ENCODE data around the gene NTSR1.

The NTSR1 gene

DNA sequence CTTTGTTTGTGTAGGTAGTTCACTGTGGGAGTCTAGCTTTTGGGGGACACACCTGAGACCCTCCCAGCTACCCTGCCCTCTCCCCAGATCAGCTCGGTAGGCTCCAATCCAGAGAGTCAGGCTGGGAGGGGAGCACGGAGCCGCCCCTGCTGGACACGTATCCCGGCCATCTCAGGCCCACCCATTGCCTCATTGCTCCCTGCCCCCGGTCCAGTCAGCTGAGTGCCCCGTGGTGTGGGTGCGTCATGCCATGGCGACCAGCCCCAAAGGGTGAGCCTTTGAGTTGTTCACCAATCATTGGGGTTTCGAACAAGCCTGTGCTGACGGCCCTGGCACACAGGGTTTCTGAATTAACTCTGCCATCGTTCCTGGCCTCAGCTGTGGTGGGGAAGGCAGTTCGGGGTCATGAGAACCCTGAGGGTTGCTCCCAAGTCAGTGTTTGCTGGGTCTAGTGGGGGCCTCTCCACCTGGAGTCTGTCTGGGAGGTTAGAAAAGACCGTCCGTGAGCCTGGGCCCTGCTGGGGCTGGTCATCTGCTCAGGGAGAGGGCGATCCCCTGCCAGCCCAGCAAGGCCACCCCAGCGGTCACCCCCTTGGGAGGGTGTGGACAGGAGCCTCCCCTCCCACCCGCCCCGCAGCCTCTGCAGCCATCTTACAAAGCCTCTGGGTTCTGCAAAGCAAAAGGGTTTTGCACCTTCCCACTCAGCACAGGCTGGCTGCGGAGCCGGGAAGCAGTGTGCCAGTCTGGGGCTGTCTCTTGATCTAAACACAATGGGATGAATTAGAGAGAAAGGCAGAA is 34.5 kb downstream of the NTSR1 start:
- no peak for DNase-seq (ENCODE audit: low read depth)

DNA sequence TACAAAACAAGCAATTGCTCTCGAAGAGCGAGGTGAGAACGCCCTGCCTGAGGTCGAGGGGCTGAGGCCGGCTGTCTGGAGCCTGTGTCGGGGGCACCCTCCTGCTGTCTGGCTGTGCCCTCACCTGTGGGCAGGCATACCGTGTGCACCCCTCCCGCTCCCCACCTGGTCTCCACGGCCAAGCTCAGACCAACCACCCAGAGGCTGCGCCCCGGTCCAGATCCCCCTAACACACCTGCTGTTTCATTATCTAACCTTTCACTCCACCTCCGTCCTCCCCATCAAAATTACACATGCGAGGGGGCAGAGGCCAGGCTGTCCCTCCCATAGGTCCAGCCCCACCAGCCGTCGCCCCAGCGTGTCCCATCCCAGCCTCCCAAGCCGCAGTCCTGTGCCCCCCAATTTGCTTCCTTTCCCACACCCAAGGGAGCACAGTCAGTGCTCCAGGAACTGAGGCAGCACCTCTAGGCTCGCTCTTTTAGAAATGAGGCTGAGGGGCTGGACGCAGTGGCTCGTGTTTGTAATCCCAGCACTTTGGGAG is 35.2 kb downstream of the NTSR1 start:
- no peak overlapping the region for H3K4me3 ChIP-seq (ENCODE audit: low read depth, low read length)
- in situ Hi-C loops (cut with HindIII; ENCODE audit: low sequenced_read_pairs) = no loop called here
- no peak for DNase-seq (ENCODE audit: low read depth)
- TF ChIP-seq, protein P1, sequence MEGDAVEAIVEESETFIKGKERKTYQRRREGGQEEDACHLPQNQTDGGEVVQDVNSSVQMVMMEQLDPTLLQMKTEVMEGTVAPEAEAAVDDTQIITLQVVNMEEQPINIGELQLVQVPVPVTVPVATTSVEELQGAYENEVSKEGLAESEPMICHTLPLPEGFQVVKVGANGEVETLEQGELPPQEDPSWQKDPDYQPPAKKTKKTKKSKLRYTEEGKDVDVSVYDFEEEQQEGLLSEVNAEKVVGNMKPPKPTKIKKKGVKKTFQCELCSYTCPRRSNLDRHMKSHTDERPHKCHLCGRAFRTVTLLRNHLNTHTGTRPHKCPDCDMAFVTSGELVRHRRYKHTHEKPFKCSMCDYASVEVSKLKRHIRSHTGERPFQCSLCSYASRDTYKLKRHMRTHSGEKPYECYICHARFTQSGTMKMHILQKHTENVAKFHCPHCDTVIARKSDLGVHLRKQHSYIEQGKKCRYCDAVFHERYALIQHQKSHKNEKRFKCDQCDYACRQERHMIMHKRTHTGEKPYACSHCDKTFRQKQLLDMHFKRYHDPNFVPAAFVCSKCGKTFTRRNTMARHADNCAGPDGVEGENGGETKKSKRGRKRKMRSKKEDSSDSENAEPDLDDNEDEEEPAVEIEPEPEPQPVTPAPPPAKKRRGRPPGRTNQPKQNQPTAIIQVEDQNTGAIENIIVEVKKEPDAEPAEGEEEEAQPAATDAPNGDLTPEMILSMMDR (IDR thresholded peaks at IDR 0.05; ENCODE audit: low read depth, low read length, missing control alignments) = no peak

More for the DNA sequence above, 34.5 kb downstream of the NTSR1 start:
- no peak overlapping the region for H3K4me3 ChIP-seq (ENCODE audit: low read depth, low read length)
- in situ Hi-C loops (cut with HindIII; ENCODE audit: low sequenced_read_pairs) = no loop called here
- TF ChIP-seq, protein P1 (IDR thresholded peaks at IDR 0.05; ENCODE audit: low read depth, low read length, missing control alignments) = no peak

DNA sequence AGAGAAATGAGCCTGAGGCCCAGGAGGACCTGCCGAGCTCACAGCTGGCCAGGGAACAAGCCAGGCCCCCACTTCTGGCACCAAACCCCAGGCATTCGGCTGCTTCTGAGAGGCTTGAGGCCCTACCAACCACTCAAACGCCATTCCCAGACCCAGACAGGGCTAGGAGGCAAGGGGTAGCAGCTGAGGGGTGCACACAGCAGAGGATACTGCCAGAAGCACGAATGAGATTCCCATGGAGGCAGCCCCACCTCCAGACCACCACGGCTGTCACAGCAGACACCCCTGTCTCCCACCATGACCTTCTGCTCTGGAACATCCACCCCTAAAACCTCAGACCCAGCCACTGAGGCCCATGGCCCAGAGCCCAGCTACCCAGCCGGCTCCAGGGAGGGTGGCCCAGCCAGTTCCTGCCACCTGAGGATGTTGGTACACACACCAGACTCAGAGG is 36.1 kb downstream of the NTSR1 start:
- no peak overlapping the region for H3K4me3 ChIP-seq (ENCODE audit: low read depth, low read length)
- in situ Hi-C loops (cut with HindIII; ENCODE audit: low sequenced_read_pairs) = no loop called here
- TF ChIP-seq, protein P1 (IDR thresholded peaks at IDR 0.05; ENCODE audit: low read depth, low read length, missing control alignments) = no peak
- DNase-seq (ENCODE audit: low read depth) = no peak

DNA sequence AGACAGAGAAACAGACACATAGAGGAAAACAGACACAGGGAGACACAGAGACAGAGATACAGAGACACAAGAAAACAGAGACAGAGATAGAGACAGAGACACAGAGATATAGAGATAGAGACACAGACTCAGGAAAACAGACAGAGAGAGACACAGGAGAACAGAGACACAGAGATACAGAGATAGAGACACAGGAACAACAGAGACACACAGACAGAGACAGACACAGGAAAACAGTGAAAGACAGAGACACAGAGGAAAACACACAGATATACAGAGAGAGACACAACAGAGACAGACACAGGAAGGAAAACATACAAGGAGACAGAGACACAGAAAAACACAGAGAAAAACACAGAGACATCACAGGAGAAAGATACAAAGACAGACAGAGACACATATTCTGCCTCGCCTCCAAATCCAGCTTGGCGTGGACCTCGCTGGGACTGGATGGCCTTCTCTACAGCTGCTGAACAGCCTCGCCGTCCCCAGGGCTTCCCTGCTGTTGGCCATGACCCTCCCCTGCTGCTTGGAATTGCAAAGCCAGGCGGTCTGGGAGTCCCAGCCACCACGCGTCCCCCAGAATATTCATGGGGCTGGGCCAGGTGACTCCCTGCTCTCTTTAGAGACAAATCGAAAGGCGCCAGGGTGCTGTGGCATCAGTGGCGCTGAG is 36.8 kb downstream of the NTSR1 start:
- DNase-seq (ENCODE audit: low read depth) = no peak
- in situ Hi-C loops (cut with HindIII; ENCODE audit: low sequenced_read_pairs) = no loop called here
- H3K4me3 ChIP-seq (ENCODE audit: low read depth, low read length) = no peak overlapping the region
- TF ChIP-seq, protein P1 (IDR thresholded peaks at IDR 0.05; ENCODE audit: low read depth, low read length, missing control alignments) = no peak

DNA sequence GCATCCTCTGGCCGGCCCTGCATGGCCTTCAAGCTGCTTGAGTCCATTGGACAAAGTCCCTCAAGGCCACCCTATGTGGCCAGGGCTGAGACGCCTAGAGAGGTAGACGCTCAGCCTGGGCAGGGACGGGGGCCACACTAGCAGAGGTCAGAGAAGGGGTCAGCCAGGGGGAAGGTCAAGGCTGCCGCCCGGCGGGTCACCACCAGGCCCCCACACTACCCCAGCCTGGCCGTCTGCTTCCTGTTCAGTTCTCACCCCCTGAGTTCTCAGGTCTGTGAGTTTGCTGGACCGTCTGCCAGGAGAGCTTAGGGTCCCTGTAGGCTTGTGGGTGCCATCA is 37.3 kb downstream of the NTSR1 start:
- TF ChIP-seq, protein P1 (IDR thresholded peaks at IDR 0.05; ENCODE audit: low read depth, low read length, missing control alignments) = no peak
- in situ Hi-C loops (cut with HindIII; ENCODE audit: low sequenced_read_pairs) = no loop called here

DNA sequence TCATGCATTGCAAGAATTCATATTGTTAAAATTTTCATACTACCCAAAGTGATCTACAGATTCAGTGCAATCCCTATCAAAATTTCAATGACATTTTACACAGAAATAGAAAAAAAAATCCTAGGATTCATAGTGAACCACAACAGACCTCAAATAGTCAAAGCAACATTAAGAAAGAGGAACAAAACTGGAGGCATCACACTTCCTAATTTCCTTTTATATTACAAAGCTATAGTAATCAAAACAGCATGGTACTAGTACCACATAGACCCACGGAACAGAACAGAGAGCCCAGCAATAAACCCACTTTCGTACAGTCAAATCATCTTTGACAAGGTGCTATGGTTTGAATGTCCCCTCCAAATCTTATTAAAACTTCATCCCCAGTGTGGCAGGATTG is 39.7 kb downstream of the NTSR1 start:
- in situ Hi-C loops (cut with HindIII; ENCODE audit: low sequenced_read_pairs) = no loop called here
- no peak for DNase-seq (ENCODE audit: low read depth)
- H3K4me3 ChIP-seq (ENCODE audit: low read depth, low read length) = no peak overlapping the region
- TF ChIP-seq, protein P1 (IDR thresholded peaks at IDR 0.05; ENCODE audit: low read depth, low read length, missing control alignments) = no peak

More for the DNA sequence above, 37.3 kb downstream of the NTSR1 start:
- H3K4me3 ChIP-seq (ENCODE audit: low read depth, low read length) = no peak overlapping the region
- DNase-seq (ENCODE audit: low read depth) = no peak
